Panc1 (cell line): ENCODE measurements around the gene PUS1. TPM values are rescaled to one million over a fixed set of nuclear protein-coding genes. Genes with fewer than 3 reads are reported as not detected.
"Not testable (repeated sequence)": the region's sequence is repeated elsewhere in the genome, so short reads cannot be mapped to it uniquely, and the experiment has no call there.

Experiments used
- ATAC-seq: fragments of 200-7000 bp; cut with Tn5 transposase; 2 replicates; pipeline ENCODE4 v1.9.1; 2020; ENCODE audit warnings: mild to moderate bottlenecking, moderate library complexity
- BruUV-seq: library from RNA; stranded (reverse); fragments of 400-500 nt; replicated peaks from 2 replicates; lab custom pipeline; 2021; lab: Mats Ljungman, UMichigan
- CTCF ChIA-PET: fragments of 300-600 bp; sonication (Branson Sonifier 250); formaldehyde crosslinking; loops from one replicate; lab custom pipeline; 2022; ENCODE audit warnings: antibody characterized with exemption; lab: Charles Lee
- POLR2A ChIA-PET: fragments of 300-600 bp; sonication (Branson Sonifier 250); formaldehyde crosslinking; loops from one replicate; lab custom pipeline; 2022; ENCODE audit warnings: antibody characterized with exemption; lab: Charles Lee
- DNase-seq: peaks from one replicate; pipeline ENCODE4 v3.0.0-alpha.2; 2010; ENCODE audit warnings: low read depth, low spot score
- H3K27ac ChIP-seq: 2 replicates; pipeline ENCODE4 v1.5.1; 2011; ENCODE audit warnings: mild to moderate bottlenecking, low read length, inconsistent platforms
- H3K27me3 ChIP-seq: fragments of 200-500 bp; sonication (Bioruptor generic); 2 replicates; pipeline ENCODE4 v1.6.0; 2014; ENCODE audit warnings: low read length, inconsistent platforms; ENCODE audit not compliant: control insufficient read depth, insufficient read depth
- H3K36me3 ChIP-seq: fragments of 200-500 bp; sonication (Bioruptor generic); 2 replicates; pipeline ENCODE4 v1.5.1; 2014; ENCODE audit warnings: inconsistent platforms, mild to moderate bottlenecking, low read length, moderate library complexity; ENCODE audit not compliant: control insufficient read depth, insufficient read depth
- H3K4me1 ChIP-seq: 2 replicates; pipeline ENCODE4 v1.5.1; 2011; ENCODE audit warnings: inconsistent platforms, mild to moderate bottlenecking, low read length, moderate library complexity; ENCODE audit not compliant: control insufficient read depth, insufficient read depth
- H3K4me3 ChIP-seq, 2 experiments: 2 replicates each; pipeline ENCODE4 v1.5.1; 2011 to 2012; ENCODE audit warnings: low read depth in 2 of 2, low read length in 2 of 2, mild to moderate bottlenecking in 2 of 2, inconsistent platforms in 1 of 2, moderate library complexity in 1 of 2
- H3K9me3 ChIP-seq: fragments of 200-500 bp; sonication (Bioruptor generic); 2 replicates; pipeline ENCODE4 v1.5.1; 2014; ENCODE audit warnings: low read depth, mild to moderate bottlenecking, inconsistent platforms, low read length, moderate library complexity; ENCODE audit not compliant: control insufficient read depth, insufficient read depth
- POLR2AphosphoS5 ChIP-seq: IDR thresholded peaks from 2 replicates; pipeline ENCODE4 v1.6.1; 2012; ENCODE audit warnings: mild to moderate bottlenecking, low read depth, low read length, moderate library complexity
- SIN3A ChIP-seq: IDR thresholded peaks from 2 replicates; pipeline ENCODE4 v1.6.1; 2012; ENCODE audit warnings: low read depth, mild to moderate bottlenecking, low read length, moderate library complexity, borderline replicate concordance; ENCODE audit not compliant: insufficient read depth
- TCF7L2 ChIP-seq: IDR thresholded peaks from 2 replicates; pipeline ENCODE4 v1.6.1; 2011; ENCODE audit warnings: mild to moderate bottlenecking, low read depth, low read length, inconsistent platforms
- in situ Hi-C: cut with HindIII; loops from 2 replicates; pipeline ENCODE4 v1.10.0; 2016; ENCODE audit warnings: low sequenced_read_pairs, low pct_unique_long_range_greater_than_20kb
- intact Hi-C: fragments of 100-400 bp; cut with micrococcal nuclease; formaldehyde crosslinking; loops from one replicate; pipeline ENCODE4 v1.10.0; 2022; ENCODE audit not compliant: unreplicated experiment
- total RNA-seq: library from RNA; stranded (reverse); gene quantifications from one replicate; pipeline ENCODE4 v1.2.1, GENCODE V29; 2021; ENCODE audit not compliant: unreplicated experiment
- TF ChIP-seq, protein P1 (sequence below): fragments of 450-650 bp; IDR thresholded peaks from 2 replicates; pipeline ENCODE4 v1.5.1; 2017; ENCODE audit warnings: mild to moderate bottlenecking
- TF ChIP-seq, protein P2 (sequence below), 2 experiments: IDR thresholded peaks; 2 replicates each; pipeline ENCODE4 v1.6.1; 2011 to 2012; ENCODE audit warnings: low read depth in 2 of 2, control low read depth in 1 of 2, low read length in 1 of 2, mild to moderate bottlenecking in 1 of 2, moderate library complexity in 1 of 2; ENCODE audit not compliant: insufficient read depth in 1 of 2

The PUS1 gene
- total RNA-seq, 1 experiment from 2014 or later = 108 TPM

DNA sequence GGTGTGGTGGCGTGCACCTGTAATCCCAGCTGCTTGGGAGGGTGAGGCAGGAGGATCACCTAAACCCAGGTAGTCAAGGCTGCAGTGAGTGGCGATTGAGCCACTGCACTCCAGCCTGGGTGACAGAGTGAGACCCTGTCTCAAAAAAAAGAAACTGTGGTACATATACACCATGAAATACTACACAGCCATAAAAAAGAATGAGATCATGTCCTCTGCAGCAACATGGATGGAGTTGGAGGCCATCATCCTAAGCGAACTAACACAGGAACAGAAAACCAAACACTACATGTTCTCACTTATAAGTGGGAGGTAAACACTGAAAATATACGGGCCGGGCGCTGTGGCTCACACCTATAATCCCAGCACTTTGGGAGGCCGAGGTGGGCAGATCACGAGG, 37.4 kb upstream of the PUS1 start:
- ATAC-seq, DNase-seq, H3K27ac ChIP-seq, H3K9me3 ChIP-seq, CTCF ChIA-PET, H3K4me3 ChIP-seq, intact Hi-C loops, H3K4me1 ChIP-seq, in situ Hi-C loops, H3K27me3 ChIP-seq, BruUV-seq, H3K36me3 ChIP-seq, POLR2A ChIA-PET: not testable (repeated sequence)

DNA sequence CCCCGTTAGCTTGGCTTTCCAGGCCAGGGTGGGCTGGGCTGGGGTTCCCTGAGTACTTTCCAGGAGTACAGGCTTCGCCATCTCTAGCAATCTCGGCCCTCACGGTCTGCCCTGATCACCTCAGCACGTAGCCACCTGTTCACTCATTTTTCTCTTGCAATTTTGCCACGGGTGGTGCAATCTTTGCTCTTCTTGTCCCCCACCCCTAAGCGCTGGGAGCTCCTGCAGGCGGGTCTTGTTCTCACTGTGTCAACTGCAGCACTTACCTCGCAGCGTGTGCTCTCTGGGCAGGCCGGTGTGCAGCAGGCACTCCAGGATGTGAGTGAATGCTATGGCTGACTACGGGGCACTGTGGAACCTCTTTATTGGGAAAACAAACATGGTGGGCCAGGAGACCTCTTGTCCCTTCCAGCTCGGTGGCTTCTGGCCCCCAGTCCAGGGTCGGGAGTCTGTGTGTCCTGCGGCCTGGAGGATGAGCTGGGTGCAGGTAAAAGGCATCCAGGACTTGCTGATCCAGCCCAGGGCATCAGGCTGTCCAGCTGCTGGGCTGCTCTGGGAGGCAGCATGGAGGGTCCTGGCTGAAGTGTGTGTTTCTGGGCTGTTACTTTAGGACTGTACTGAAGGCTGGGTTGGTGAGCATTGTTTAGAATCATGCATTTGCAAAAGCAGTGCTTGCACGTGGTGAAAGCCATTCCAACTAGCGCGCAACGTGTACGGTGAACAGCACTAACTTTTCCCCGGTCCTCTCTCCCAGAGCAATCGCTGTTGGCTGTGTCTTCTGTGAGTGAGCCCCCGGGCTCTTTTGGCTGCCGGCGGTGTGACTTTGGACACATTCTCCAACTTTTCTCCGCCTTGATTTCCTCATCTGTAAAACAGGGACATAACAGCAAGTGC, 36.1 kb upstream of the PUS1 start:
- no peak overlapping the region for H3K4me3 ChIP-seq
- no peaks in the 10 kb centered on the region for H3K36me3 ChIP-seq
- TF ChIP-seq, protein P1, sequence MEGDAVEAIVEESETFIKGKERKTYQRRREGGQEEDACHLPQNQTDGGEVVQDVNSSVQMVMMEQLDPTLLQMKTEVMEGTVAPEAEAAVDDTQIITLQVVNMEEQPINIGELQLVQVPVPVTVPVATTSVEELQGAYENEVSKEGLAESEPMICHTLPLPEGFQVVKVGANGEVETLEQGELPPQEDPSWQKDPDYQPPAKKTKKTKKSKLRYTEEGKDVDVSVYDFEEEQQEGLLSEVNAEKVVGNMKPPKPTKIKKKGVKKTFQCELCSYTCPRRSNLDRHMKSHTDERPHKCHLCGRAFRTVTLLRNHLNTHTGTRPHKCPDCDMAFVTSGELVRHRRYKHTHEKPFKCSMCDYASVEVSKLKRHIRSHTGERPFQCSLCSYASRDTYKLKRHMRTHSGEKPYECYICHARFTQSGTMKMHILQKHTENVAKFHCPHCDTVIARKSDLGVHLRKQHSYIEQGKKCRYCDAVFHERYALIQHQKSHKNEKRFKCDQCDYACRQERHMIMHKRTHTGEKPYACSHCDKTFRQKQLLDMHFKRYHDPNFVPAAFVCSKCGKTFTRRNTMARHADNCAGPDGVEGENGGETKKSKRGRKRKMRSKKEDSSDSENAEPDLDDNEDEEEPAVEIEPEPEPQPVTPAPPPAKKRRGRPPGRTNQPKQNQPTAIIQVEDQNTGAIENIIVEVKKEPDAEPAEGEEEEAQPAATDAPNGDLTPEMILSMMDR = no peak
- TF ChIP-seq SIN3A (no peak), POLR2AphosphoS5 (no peak), TCF7L2 (no peak)
- TF ChIP-seq, protein P2, sequence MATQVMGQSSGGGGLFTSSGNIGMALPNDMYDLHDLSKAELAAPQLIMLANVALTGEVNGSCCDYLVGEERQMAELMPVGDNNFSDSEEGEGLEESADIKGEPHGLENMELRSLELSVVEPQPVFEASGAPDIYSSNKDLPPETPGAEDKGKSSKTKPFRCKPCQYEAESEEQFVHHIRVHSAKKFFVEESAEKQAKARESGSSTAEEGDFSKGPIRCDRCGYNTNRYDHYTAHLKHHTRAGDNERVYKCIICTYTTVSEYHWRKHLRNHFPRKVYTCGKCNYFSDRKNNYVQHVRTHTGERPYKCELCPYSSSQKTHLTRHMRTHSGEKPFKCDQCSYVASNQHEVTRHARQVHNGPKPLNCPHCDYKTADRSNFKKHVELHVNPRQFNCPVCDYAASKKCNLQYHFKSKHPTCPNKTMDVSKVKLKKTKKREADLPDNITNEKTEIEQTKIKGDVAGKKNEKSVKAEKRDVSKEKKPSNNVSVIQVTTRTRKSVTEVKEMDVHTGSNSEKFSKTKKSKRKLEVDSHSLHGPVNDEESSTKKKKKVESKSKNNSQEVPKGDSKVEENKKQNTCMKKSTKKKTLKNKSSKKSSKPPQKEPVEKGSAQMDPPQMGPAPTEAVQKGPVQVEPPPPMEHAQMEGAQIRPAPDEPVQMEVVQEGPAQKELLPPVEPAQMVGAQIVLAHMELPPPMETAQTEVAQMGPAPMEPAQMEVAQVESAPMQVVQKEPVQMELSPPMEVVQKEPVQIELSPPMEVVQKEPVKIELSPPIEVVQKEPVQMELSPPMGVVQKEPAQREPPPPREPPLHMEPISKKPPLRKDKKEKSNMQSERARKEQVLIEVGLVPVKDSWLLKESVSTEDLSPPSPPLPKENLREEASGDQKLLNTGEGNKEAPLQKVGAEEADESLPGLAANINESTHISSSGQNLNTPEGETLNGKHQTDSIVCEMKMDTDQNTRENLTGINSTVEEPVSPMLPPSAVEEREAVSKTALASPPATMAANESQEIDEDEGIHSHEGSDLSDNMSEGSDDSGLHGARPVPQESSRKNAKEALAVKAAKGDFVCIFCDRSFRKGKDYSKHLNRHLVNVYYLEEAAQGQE (IDR thresholded peaks at IDR 0.05; ENCODE audit: insufficient read depth in 1 of 2, low read depth in 2 of 2, low read length in 1 of 2) = no peak
- H3K9me3 ChIP-seq = no peaks in the 10 kb centered on the region
- in situ Hi-C loops = no loop called here
- intact Hi-C loops = no loop called here
- BruUV-seq = no TSS peak
- ChIA-PET CTCF (no interaction called here), POLR2A (no interaction called here)
- ATAC-seq = no peak
- no peak overlapping the region for H3K27ac ChIP-seq
- no peaks in the 10 kb centered on the region for H3K27me3 ChIP-seq
- DNase-seq = no peak
- 0 out of 2 replicates have a peak, but pooled peaks cover 4% of the 10 kb centered on the region for H3K4me1 ChIP-seq
